Thyroid gland (tissue), 4 donors: ENCODE data around the gene MYO9B.

Experiments
- CTCF ChIP-seq, 6 experiments: fragments of 200-600 bp in 3 of 6; fragments of 450-650 bp in 3 of 6; sonication (generic) in 3 of 6; IDR thresholded peaks; one replicate each; pipeline ENCODE4 v1.5.1; 2016 to 2019; ENCODE audit warnings: antibody characterized with exemption in 6 of 6, mild to moderate bottlenecking in 2 of 6, inconsistent platforms in 1 of 6, moderate library complexity in 1 of 6
- POLR2A ChIP-seq, 2 donors: fragments of 450-650 bp; IDR thresholded peaks; one replicate each; pipeline ENCODE4 v1.6.1; 2017; ENCODE audit warnings: antibody characterized with exemption in 2 of 2, mild to moderate bottlenecking in 2 of 2, moderate library complexity in 1 of 2

GRCh38 chr19:17246681-17247425 is 171.3 kb downstream of the MYO9B start:
- no peak for TF ChIP-seq CTCF (IDR thresholded peaks at IDR 0.05)
- TF ChIP-seq POLR2A (IDR thresholded peaks at IDR 0.05), result no peak
